ENCODE measurements around the gene ABCD3. TPM values are rescaled to one million over a fixed set of nuclear protein-coding genes. Genes with fewer than 3 reads are reported as not detected.

Gene ABCD3
- total RNA-seq, 1 donor, result 30.4 TPM

- Histone ChIP-seq H3K4me1 (ENCODE audit: insufficient read depth, low read length) (peaks cover 35% of the 10 kb centered on the region), H3K4me2 (ENCODE audit: insufficient read depth, low read length) (peak overlapping the region; percentile 87), H3K4me3 (ENCODE audit: insufficient read depth, low read length) (peak overlapping the region; percentile 70), H3K79me2 (ENCODE audit: insufficient read depth, low read length) (no peaks in the 10 kb centered on the region), H3K27me3 (ENCODE audit: insufficient read depth, low read length) (peaks cover 8% of the 10 kb centered on the region), H3K9me3 (ENCODE audit: low read depth, low read length) (no peaks in the 10 kb centered on the region), H3K36me3 (ENCODE audit: insufficient read depth, low read length) (no peaks in the 10 kb centered on the region), H4K20me1 (ENCODE audit: insufficient read depth, low read length) (peaks cover 4% of the 10 kb centered on the region), H3K27ac (ENCODE audit: low read depth, low read length) (peak overlapping the region; percentile 55), H2AFZ (ENCODE audit: low read length) (peak overlapping the region; percentile 29)
- DNase-seq (ENCODE audit: insufficient read length, low spot score, missing footprints), result peak; percentile 68
- TF ChIP-seq CTCF (IDR thresholded peaks at IDR 0.05; ENCODE audit: extremely low read depth, low read depth, low read length), result no peak
Measured at GRCh38 chr1:94542088-94542870, 124.1 kb downstream of the ABCD3 start.

GRCh38 chr1:94543001-94543400 lies 124.8 kb downstream of the ABCD3 start:
- Histone ChIP-seq H3K27ac (ENCODE audit: low read depth, low read length) (peak overlapping the region; percentile 55), H3K4me1 (ENCODE audit: insufficient read depth, low read length) (peaks cover 35% of the 10 kb centered on the region), H3K79me2 (ENCODE audit: insufficient read depth, low read length) (no peaks in the 10 kb centered on the region), H3K9me3 (ENCODE audit: low read depth, low read length) (no peaks in the 10 kb centered on the region), H3K4me3 (ENCODE audit: insufficient read depth, low read length) (no peak overlapping the region), H3K36me3 (ENCODE audit: insufficient read depth, low read length) (no peaks in the 10 kb centered on the region), H3K27me3 (ENCODE audit: insufficient read depth, low read length) (peaks cover 8% of the 10 kb centered on the region), H2AFZ (ENCODE audit: low read length) (no peak overlapping the region), H4K20me1 (ENCODE audit: insufficient read depth, low read length) (peaks cover 4% of the 10 kb centered on the region), H3K4me2 (ENCODE audit: insufficient read depth, low read length) (peak overlapping the region; percentile 87)
- DNase-seq (ENCODE audit: insufficient read length, low spot score, missing footprints), result peak; percentile 68
- no peak for TF ChIP-seq CTCF (IDR thresholded peaks at IDR 0.05; ENCODE audit: extremely low read depth, low read depth, low read length)

GRCh38 chr1:94543893-94544635 lies 125.9 kb downstream of the ABCD3 start:
- peaks cover 11% of the 10 kb centered on the region for H3K27me3 ChIP-seq (ENCODE audit: insufficient read depth, low read length)
- no peaks in the 10 kb centered on the region for H3K79me2 ChIP-seq (ENCODE audit: insufficient read depth, low read length)
- no peak overlapping the region for H2AFZ ChIP-seq (ENCODE audit: low read length)
- no peaks in the 10 kb centered on the region for H4K20me1 ChIP-seq (ENCODE audit: insufficient read depth, low read length)
- H3K4me2 ChIP-seq (ENCODE audit: insufficient read depth, low read length), result peak overlapping the region; percentile 4
- peak; percentile 66 for DNase-seq (ENCODE audit: insufficient read length, low spot score, missing footprints)
- no peak for TF ChIP-seq CTCF (IDR thresholded peaks at IDR 0.05; ENCODE audit: extremely low read depth, low read depth, low read length)
- H3K9me3 ChIP-seq (ENCODE audit: low read depth, low read length), result no peaks in the 10 kb centered on the region
- peak overlapping the region; percentile 66 for H3K27ac ChIP-seq (ENCODE audit: low read depth, low read length)
- H3K4me1 ChIP-seq (ENCODE audit: insufficient read depth, low read length), result peaks cover 35% of the 10 kb centered on the region
- H3K4me3 ChIP-seq (ENCODE audit: insufficient read depth, low read length), result no peak overlapping the region
- H3K36me3 ChIP-seq (ENCODE audit: insufficient read depth, low read length), result no peaks in the 10 kb centered on the region
